Fibroblast of lung (primary cell): ENCODE measurements around the gene CABS1. TPM values are rescaled to one million over a fixed set of nuclear protein-coding genes. Genes with fewer than 3 reads are reported as not detected.
A peak's percentile ranks its signal among the peaks of the same experiment; 100 is the strongest.

Experiments used
- DNase-seq, 2 donors: peaks; one replicate each; pipeline versions ENCODE4 v3.0.0 to v3.0.0-alpha.2; 2010; ENCODE audit warnings: low read depth in 2 of 2
- H2AFZ ChIP-seq: 2 replicates; pipeline ENCODE4 v1.5.1; 2012; ENCODE audit warnings: low read length, control low read depth, inconsistent platforms
- H3K27ac ChIP-seq: 2 replicates; pipeline ENCODE4 v1.5.1; 2011; ENCODE audit warnings: low read length, control low read depth; ENCODE audit not compliant: insufficient read depth
- H3K27me3 ChIP-seq: 2 replicates; pipeline ENCODE4 v1.5.1; 2011; ENCODE audit warnings: mild to moderate bottlenecking, low read length; ENCODE audit not compliant: control insufficient read depth, insufficient read depth
- H3K36me3 ChIP-seq: 2 replicates; pipeline ENCODE4 v1.5.1; 2011; ENCODE audit warnings: low read length; ENCODE audit not compliant: control insufficient read depth, insufficient read depth
- H3K4me1 ChIP-seq: 2 replicates; pipeline ENCODE4 v1.5.1; 2011; ENCODE audit warnings: low read length; ENCODE audit not compliant: control insufficient read depth, insufficient read depth; ENCODE audit errors: extremely low read depth
- H3K4me2 ChIP-seq: 2 replicates; pipeline ENCODE4 v1.5.1; 2011; ENCODE audit warnings: low read length, control low read depth; ENCODE audit not compliant: insufficient read depth; ENCODE audit errors: extremely low read depth
- H3K4me3 ChIP-seq, 4 experiments: fragments of 200-600 bp in 1 of 4; sonication (generic) in 1 of 4; replicated peaks in 1 of 4; 2 replicates each; pipeline ENCODE4 v1.5.1; 2011 to 2016; ENCODE audit warnings: low read length in 4 of 4, low read depth in 3 of 4, mild to moderate bottlenecking in 3 of 4, control low read depth in 2 of 4, inconsistent platforms in 1 of 4, mixed read lengths in 1 of 4; ENCODE audit not compliant: insufficient read depth in 1 of 4; ENCODE audit errors: control extremely low read depth in 1 of 4
- H3K79me2 ChIP-seq: 2 replicates; pipeline ENCODE4 v1.5.1; 2012; ENCODE audit warnings: mild to moderate bottlenecking, low read length, inconsistent platforms; ENCODE audit not compliant: control insufficient read depth, insufficient read depth
- H3K9ac ChIP-seq: 2 replicates; pipeline ENCODE4 v1.5.1; 2011; ENCODE audit warnings: mild to moderate bottlenecking, low read length, control low read depth; ENCODE audit not compliant: insufficient read depth
- H3K9me3 ChIP-seq: 2 replicates; pipeline ENCODE4 v1.5.1; 2012; ENCODE audit warnings: low read depth, low read length; ENCODE audit not compliant: control insufficient read depth, insufficient read depth
- H4K20me1 ChIP-seq: 2 replicates; pipeline ENCODE4 v1.5.1; 2011; ENCODE audit warnings: low read length; ENCODE audit not compliant: control insufficient read depth, insufficient read depth; ENCODE audit errors: extremely low read depth
- EZH2 ChIP-seq: IDR thresholded peaks from 2 replicates; pipeline ENCODE4 v1.5.1; 2012; ENCODE audit warnings: low read length, control low read depth, mild to moderate bottlenecking; ENCODE audit errors: missing control alignments
- polyA plus RNA-seq, 2 donors: library from polyadenylated mRNA; depleted of rRNA in 1 of 2; stranded (reverse) in 1 of 2; unstranded in 1 of 2; fragments of >200 nt; gene quantifications; 2 replicates each; pipeline ENCODE4 v1.2.1, GENCODE V29; 2011 to 2012; ENCODE audit warnings: missing spikeins in 1 of 2
- total RNA-seq: library from RNA; depleted of rRNA; stranded (reverse); fragments of >200 nt; gene quantifications from 2 replicates; pipeline ENCODE4 v1.2.1, GENCODE V29; 2014
- TF ChIP-seq, protein P1 (sequence below), 2 donors: IDR thresholded peaks in 1 of 2; conservative IDR thresholded peaks in 1 of 2; 1 replicate in 1 of 2; 2 replicates in 1 of 2; pipeline ENCODE4 v1.5.1; 2011 to 2012; ENCODE audit warnings: low read length in 2 of 2, control low read depth in 1 of 2, inconsistent platforms in 1 of 2, low read depth in 1 of 2, mild to moderate bottlenecking in 1 of 2

Gene CABS1
- total and polyA plus RNA-seq, 2 donors (not counting 1 experiment from before 2014, with no cell fraction given) = not detected

- no peaks in the 10 kb centered on the region for H3K9me3 ChIP-seq
- H3K27me3 ChIP-seq = no peaks in the 10 kb centered on the region
- no peak overlapping the region for H3K27ac ChIP-seq
- H3K4me2 ChIP-seq = no peak overlapping the region
- no peaks in the 10 kb centered on the region for H3K4me1 ChIP-seq
- H2AFZ ChIP-seq = no peak overlapping the region
- H3K4me3 ChIP-seq = no peak overlapping the region
- H3K36me3 ChIP-seq = no peaks in the 10 kb centered on the region
- no peaks in the 10 kb centered on the region for H3K79me2 ChIP-seq
- no peak for DNase-seq
- no peak for TF ChIP-seq EZH2
- TF ChIP-seq, protein P1, sequence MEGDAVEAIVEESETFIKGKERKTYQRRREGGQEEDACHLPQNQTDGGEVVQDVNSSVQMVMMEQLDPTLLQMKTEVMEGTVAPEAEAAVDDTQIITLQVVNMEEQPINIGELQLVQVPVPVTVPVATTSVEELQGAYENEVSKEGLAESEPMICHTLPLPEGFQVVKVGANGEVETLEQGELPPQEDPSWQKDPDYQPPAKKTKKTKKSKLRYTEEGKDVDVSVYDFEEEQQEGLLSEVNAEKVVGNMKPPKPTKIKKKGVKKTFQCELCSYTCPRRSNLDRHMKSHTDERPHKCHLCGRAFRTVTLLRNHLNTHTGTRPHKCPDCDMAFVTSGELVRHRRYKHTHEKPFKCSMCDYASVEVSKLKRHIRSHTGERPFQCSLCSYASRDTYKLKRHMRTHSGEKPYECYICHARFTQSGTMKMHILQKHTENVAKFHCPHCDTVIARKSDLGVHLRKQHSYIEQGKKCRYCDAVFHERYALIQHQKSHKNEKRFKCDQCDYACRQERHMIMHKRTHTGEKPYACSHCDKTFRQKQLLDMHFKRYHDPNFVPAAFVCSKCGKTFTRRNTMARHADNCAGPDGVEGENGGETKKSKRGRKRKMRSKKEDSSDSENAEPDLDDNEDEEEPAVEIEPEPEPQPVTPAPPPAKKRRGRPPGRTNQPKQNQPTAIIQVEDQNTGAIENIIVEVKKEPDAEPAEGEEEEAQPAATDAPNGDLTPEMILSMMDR (conservative IDR thresholded peaks at IDR 0.05 in 1 of 2, IDR thresholded peaks at IDR 0.05 in 1 of 2; ENCODE audit: low read depth in 1 of 2, low read length in 2 of 2) = no peak
- H4K20me1 ChIP-seq = no peaks in the 10 kb centered on the region
- H3K9ac ChIP-seq = no peak overlapping the region
Measured at GRCh38 chr4:70297576-70297975, 37.2 kb upstream of the CABS1 start.

GRCh38 chr4:70298051-70298450 is 36.7 kb upstream of the CABS1 start:
- no peak overlapping the region for H3K27ac ChIP-seq
- no peaks in the 10 kb centered on the region for H4K20me1 ChIP-seq
- H3K9me3 ChIP-seq = no peaks in the 10 kb centered on the region
- H3K27me3 ChIP-seq = no peaks in the 10 kb centered on the region
- peak in 1 of 2 donors; percentile 3 for DNase-seq
- H3K4me3 ChIP-seq = no peak overlapping the region
- TF ChIP-seq EZH2 = no peak
- TF ChIP-seq, protein P1 (conservative IDR thresholded peaks at IDR 0.05 in 1 of 2, IDR thresholded peaks at IDR 0.05 in 1 of 2; ENCODE audit: low read depth in 1 of 2, low read length in 2 of 2) = no peak
- H3K79me2 ChIP-seq = no peaks in the 10 kb centered on the region
- no peak overlapping the region for H3K9ac ChIP-seq
- no peak overlapping the region for H3K4me2 ChIP-seq
- H3K36me3 ChIP-seq = no peaks in the 10 kb centered on the region
- no peaks in the 10 kb centered on the region for H3K4me1 ChIP-seq
- no peak overlapping the region for H2AFZ ChIP-seq

DNA sequence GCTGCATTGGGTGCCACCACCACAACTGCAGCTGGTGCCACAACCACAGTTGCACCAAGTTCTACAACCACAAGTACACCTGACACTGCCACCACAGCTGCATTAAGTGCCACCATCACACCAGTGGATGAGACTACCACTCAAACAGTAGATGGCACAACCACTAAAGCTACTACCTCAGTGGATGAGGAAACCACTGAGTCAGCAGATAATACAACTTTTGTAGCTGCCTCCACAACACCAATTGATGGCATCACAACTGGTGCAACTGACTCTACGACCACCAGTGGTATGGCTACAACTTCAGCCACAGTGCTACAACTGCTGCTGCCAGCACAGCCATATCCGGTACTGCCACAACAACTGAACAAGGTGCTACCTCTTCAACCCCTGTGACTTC is 35.1 kb upstream of the CABS1 start:
- H3K4me3 ChIP-seq = no peak overlapping the region
- H3K36me3 ChIP-seq = no peaks in the 10 kb centered on the region
- DNase-seq = no peak
- H3K4me1 ChIP-seq = no peaks in the 10 kb centered on the region
- H3K79me2 ChIP-seq = no peaks in the 10 kb centered on the region
- H3K9me3 ChIP-seq = no peaks in the 10 kb centered on the region
- no peaks in the 10 kb centered on the region for H3K27me3 ChIP-seq
- H3K4me2 ChIP-seq = no peak overlapping the region
- no peak overlapping the region for H3K27ac ChIP-seq
- no peak overlapping the region for H2AFZ ChIP-seq
- TF ChIP-seq EZH2 = no peak
- TF ChIP-seq, protein P1 (conservative IDR thresholded peaks at IDR 0.05 in 1 of 2, IDR thresholded peaks at IDR 0.05 in 1 of 2; ENCODE audit: low read depth in 1 of 2, low read length in 2 of 2) = no peak
- no peak overlapping the region for H3K9ac ChIP-seq
- no peaks in the 10 kb centered on the region for H4K20me1 ChIP-seq
